ENCODE measurements around the gene NEDD8. TPM values are rescaled to one million over a fixed set of nuclear protein-coding genes. Genes with fewer than 3 reads are reported as not detected.
"Not testable (repeated sequence)": the region's sequence is repeated elsewhere in the genome, so short reads cannot be mapped to it uniquely, and the experiment has no call there.

The NEDD8 gene
- polyA plus RNA-seq, 3 donors = 253 to 284 (median 266) TPM

GRCh38 chr14:24231263-24232120 is 675 bp downstream of the NEDD8 start:
- DNase-seq (ENCODE audit: low read depth in 3 of 3, low spot score in 2 of 3) = no peak

GRCh38 chr14:24228902-24229301 is 3.3 kb downstream of the NEDD8 start:
- no peak for DNase-seq (ENCODE audit: low read depth in 3 of 3, low spot score in 2 of 3)

GRCh38 chr14:24226473-24226872 is 5.7 kb downstream of the NEDD8 start:
- DNase-seq (ENCODE audit: low read depth in 3 of 3, low spot score in 2 of 3) = no peak

GRCh38 chr14:24224618-24225071 is 7.5 kb downstream of the NEDD8 start:
- DNase-seq (ENCODE audit: low read depth in 3 of 3, low spot score in 2 of 3) = no peak

GRCh38 chr14:24222987-24223386 is 9.2 kb downstream of the NEDD8 start:
- not testable (repeated sequence) for DNase-seq (ENCODE audit: low read depth in 3 of 3, low spot score in 2 of 3)

GRCh38 chr14:24219521-24219920 is 12.6 kb downstream of the NEDD8 start:
- DNase-seq (ENCODE audit: low read depth in 3 of 3, low spot score in 2 of 3) = no peak

- DNase-seq (ENCODE audit: low read depth in 3 of 3, low spot score in 2 of 3) = no peak
These were observed 13.1 kb downstream of the NEDD8 start for GRCh38 chr14:24219080-24219479.

- not testable (repeated sequence) for DNase-seq (ENCODE audit: low read depth in 3 of 3, low spot score in 2 of 3)
These were observed 15.3 kb downstream of the NEDD8 start for GRCh38 chr14:24216876-24217275.

- DNase-seq (ENCODE audit: low read depth in 3 of 3, low spot score in 2 of 3) = no peak
These were observed 15.8 kb downstream of the NEDD8 start for GRCh38 chr14:24216345-24216699.

GRCh38 chr14:24215495-24216344 is 16.4 kb downstream of the NEDD8 start, which contains the start of gene MDP1:
Gene MDP1 (minus strand): TSS chr14:24216066. CDS start chr14:24215955, 111 bp downstream.
- peak; percentile 69 to 80 (median 76) for DNase-seq (ENCODE audit: low read depth in 3 of 3, low spot score in 2 of 3)

GRCh38 chr14:24213866-24214662 is 18.1 kb downstream of the NEDD8 start:
- no peak for DNase-seq (ENCODE audit: low read depth in 3 of 3, low spot score in 2 of 3)

GRCh38 chr14:24212924-24213865 is 19.0 kb downstream of the NEDD8 start, which contains the start of gene CHMP4A:
Gene CHMP4A (minus strand): TSS chr14:24213488. CDS start chr14:24213439, 49 bp downstream.
- peak; percentile 90 to 94 (median 92) for DNase-seq (ENCODE audit: low read depth in 3 of 3, low spot score in 2 of 3)

GRCh38 chr14:24211311-24211710 is 20.9 kb downstream of the NEDD8 start:
- no peak for DNase-seq (ENCODE audit: low read depth in 3 of 3, low spot score in 2 of 3)

GRCh38 chr14:24207625-24208024 is 24.5 kb downstream of the NEDD8 start:
- no peak for DNase-seq (ENCODE audit: low read depth in 3 of 3, low spot score in 2 of 3)

- DNase-seq (ENCODE audit: low read depth in 3 of 3, low spot score in 2 of 3) = no peak
These were observed 25.0 kb downstream of the NEDD8 start for GRCh38 chr14:24207104-24207551.

- DNase-seq (ENCODE audit: low read depth in 3 of 3, low spot score in 2 of 3) = no peak
These were observed 25.7 kb downstream of the NEDD8 start for GRCh38 chr14:24206260-24207103.

- DNase-seq (ENCODE audit: low read depth in 3 of 3, low spot score in 2 of 3) = no peak
These were observed 27.7 kb downstream of the NEDD8 start for GRCh38 chr14:24204163-24205146.

Measured in right renal cortex interstitium (tissue), 3 donors.